ENCODE measurements around the gene SHQ1.

SHQ1 gene

DNA sequence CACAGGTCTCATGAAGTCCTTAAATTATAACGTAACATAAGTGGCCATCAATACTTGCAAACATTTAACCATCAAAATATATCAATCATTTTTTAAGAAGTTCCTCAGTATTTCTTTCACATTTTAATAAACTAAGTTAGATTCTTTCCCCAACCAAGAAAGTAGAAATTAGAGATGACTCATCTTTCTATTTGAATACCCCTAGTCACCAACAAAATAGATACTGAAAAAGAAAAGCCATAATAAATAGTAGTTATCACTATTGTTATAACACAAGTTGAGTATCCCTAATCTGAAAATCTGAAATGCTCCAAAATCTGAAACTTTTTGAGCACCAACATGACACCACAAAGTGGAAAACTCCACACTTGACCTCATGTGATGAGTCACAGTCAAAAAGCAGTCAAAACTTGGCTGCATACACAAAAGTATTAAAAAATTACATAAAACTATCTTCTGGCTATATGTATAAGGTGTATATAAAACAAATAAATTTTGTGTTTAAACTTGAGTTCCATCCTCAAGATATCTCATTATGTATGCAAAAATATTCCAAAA is 3.7 kb downstream of the SHQ1 start:
- Histone ChIP-seq H3K27ac (no peak overlapping the region), H3K4me3 (ENCODE audit: low read depth, low read length) (no peak overlapping the region), H3K9me3 (ENCODE audit: severe bottlenecking) (no peaks in the 10 kb centered on the region), H3K27me3 (ENCODE audit: insufficient read depth, low read depth, severe bottlenecking) (no peaks in the 10 kb centered on the region), H3K36me3 (peaks cover 19% of the 10 kb centered on the region)
- TF ChIP-seq, protein P1, sequence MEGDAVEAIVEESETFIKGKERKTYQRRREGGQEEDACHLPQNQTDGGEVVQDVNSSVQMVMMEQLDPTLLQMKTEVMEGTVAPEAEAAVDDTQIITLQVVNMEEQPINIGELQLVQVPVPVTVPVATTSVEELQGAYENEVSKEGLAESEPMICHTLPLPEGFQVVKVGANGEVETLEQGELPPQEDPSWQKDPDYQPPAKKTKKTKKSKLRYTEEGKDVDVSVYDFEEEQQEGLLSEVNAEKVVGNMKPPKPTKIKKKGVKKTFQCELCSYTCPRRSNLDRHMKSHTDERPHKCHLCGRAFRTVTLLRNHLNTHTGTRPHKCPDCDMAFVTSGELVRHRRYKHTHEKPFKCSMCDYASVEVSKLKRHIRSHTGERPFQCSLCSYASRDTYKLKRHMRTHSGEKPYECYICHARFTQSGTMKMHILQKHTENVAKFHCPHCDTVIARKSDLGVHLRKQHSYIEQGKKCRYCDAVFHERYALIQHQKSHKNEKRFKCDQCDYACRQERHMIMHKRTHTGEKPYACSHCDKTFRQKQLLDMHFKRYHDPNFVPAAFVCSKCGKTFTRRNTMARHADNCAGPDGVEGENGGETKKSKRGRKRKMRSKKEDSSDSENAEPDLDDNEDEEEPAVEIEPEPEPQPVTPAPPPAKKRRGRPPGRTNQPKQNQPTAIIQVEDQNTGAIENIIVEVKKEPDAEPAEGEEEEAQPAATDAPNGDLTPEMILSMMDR (IDR thresholded peaks at IDR 0.05; ENCODE audit: low read depth, low read length): no peak
- no peak for DNase-seq

DNA sequence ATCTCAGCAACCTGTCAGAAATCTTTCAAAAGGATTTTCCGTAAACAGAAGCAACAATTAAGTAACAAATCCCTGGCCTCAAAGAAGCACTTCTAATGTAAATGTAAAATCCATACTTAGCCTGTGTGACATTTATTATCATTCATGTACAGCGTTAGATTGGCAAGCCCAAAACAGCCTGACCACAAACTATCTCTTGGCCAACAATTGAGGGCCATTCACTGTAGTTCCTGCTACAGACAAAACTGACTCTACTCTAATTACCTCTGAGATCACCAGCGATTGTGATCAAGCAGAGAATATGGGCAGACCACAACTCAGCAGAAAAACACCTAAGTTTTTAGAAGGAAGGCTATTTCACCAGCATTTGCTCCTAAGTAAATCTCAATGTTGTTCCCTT is 9.2 kb downstream of the SHQ1 start:
- Histone ChIP-seq H3K4me3 (ENCODE audit: low read depth, low read length) (no peak overlapping the region), H3K36me3 (peaks cover 27% of the 10 kb centered on the region), H3K27me3 (ENCODE audit: insufficient read depth, low read depth, severe bottlenecking) (no peaks in the 10 kb centered on the region), H3K9me3 (ENCODE audit: severe bottlenecking) (no peaks in the 10 kb centered on the region), H3K27ac (no peak overlapping the region)
- no peak for DNase-seq
- TF ChIP-seq, protein P1 (IDR thresholded peaks at IDR 0.05; ENCODE audit: low read depth, low read length): no peak

DNA sequence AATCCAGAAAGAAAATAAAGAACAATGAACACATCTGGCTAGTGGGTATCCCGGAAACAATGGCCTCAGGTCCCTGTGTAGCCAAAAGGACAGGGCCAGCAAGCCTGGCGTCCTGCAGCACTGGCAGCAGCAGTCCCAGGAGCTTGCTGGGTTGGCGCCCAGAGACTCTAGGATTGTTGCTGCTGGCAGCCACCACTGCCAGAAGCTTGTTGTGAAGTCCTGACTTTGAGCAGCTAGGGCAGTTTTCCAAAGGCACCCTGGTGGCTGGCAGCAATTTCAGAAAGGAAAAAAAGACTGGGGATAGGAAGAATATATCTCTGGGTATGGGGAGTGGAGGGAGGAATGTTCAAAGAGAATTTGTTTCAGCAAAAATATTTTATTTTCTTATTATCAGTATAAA is 11.3 kb downstream of the SHQ1 start:
- H3K27ac ChIP-seq: no peak overlapping the region
- H3K4me3 ChIP-seq (ENCODE audit: low read depth, low read length): no peak overlapping the region
- peaks cover 24% of the 10 kb centered on the region for H3K36me3 ChIP-seq
- no peaks in the 10 kb centered on the region for H3K27me3 ChIP-seq (ENCODE audit: insufficient read depth, low read depth, severe bottlenecking)
- H3K9me3 ChIP-seq (ENCODE audit: severe bottlenecking): no peaks in the 10 kb centered on the region
- DNase-seq: no peak
- TF ChIP-seq, protein P1 (IDR thresholded peaks at IDR 0.05; ENCODE audit: low read depth, low read length): no peak

DNA sequence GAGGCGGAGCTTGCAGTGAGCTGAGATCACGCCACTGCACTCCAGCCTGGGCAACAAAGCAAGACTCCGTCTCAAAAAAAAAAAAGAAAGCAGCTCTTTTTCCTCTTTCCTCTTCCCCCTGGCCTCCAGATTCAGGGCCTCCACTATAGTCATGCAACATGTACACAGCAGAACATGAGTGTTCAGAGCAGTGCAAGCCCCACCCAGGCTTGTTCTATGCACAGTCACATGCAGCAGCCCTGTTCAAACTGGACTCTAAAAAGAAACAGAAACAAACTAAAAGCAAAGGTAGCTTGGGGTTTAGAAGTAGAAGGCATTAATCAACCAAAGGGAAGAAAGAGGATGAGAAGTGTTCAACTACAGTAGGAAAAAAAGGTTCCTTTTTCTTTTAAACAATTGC is 11.8 kb downstream of the SHQ1 start:
- no peaks in the 10 kb centered on the region for H3K27me3 ChIP-seq (ENCODE audit: insufficient read depth, low read depth, severe bottlenecking)
- H3K36me3 ChIP-seq: peaks cover 25% of the 10 kb centered on the region
- no peak overlapping the region for H3K27ac ChIP-seq
- TF ChIP-seq, protein P1 (IDR thresholded peaks at IDR 0.05; ENCODE audit: low read depth, low read length): no peak
- H3K9me3 ChIP-seq (ENCODE audit: severe bottlenecking): no peaks in the 10 kb centered on the region
- no peak for DNase-seq
- H3K4me3 ChIP-seq (ENCODE audit: low read depth, low read length): no peak overlapping the region

DNA sequence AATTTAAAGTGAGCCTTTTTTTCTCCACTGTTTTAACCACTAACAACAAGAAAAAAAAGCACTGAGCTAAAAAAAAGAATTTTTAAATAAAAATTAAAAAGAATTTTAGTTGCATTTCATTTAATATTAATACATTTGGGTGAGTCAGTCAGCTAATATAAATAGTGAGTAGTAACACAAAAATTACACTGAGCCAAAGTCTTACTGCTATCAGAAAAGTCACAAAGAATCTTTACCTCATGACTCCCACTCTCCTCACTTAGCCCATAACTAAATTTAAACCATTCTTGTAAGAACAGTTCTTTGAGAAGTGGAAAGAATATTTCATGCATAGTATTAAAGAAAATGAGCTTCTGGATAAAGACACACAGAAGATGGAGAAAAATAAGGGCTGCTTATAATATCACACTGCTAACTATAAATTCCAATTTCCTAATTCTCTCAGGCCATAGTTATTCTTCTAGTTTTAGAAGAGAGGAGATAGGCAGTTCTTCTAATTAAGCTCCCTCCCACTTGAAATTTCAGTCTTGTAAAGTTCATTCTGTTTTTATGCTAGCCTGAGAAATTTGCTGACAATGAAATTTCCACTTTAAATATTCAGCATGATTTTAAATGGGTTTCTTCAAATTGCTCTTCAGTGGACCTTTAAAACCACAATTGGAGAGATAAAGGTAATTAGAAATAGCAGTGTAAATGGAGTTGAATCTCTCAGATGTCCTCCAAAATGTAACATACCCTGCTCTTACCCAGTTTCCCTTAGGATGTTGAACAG is 17.6 kb downstream of the SHQ1 start:
- H3K27me3 ChIP-seq (ENCODE audit: insufficient read depth, low read depth, severe bottlenecking): no peaks in the 10 kb centered on the region
- H3K4me3 ChIP-seq (ENCODE audit: low read depth, low read length): no peak overlapping the region
- peaks cover 5% of the 10 kb centered on the region; the same call in 1 of the 2 replicates for H3K36me3 ChIP-seq
- no peaks in the 10 kb centered on the region for H3K9me3 ChIP-seq (ENCODE audit: severe bottlenecking)
- DNase-seq: no peak
- H3K27ac ChIP-seq: no peak overlapping the region
- TF ChIP-seq, protein P1 (IDR thresholded peaks at IDR 0.05; ENCODE audit: low read depth, low read length): no peak

Measured in WERI-Rb-1 (cell line).